ENCODE data around the gene MCTP2. TPM values are rescaled to one million over a fixed set of nuclear protein-coding genes. Genes with fewer than 3 reads are reported as not detected.

MCTP2 gene
- total and polyA plus RNA-seq, 9 of the 15 experiments (the other 6 are each of a cell fraction or from before 2014, with no cell fraction given) = 0.07 TPM; not detected in 8

DNA sequence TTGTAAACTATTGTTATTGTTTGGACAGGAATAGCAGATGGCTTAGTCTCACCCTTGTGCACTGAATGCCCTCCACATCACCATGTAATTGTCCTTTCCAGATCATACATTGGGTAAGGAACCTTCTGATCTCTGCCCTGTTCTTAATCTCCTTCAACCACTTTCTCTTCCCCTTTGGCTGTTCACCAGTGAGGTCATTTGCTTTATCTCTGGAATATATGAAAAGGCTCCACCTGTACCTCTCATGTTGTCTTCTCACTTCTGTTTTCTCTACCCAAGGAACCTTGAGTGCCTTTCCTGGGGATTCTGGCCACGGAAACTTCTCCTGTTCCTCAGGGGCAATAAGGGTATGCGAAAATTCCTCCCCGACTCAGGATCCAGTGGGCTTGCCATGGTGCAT, 28.5 kb downstream of the MCTP2 start:
- no peak for FAIRE-seq
- ChIA-PET POLR2A (no interaction called here), CTCF (ENCODE audit: low intra/inter-chr PET ratio) (no interaction called here)
- Histone ChIP-seq H3K4me3 (no peak overlapping the region), H2AFZ (ENCODE audit: low read depth, low read length) (no peak overlapping the region), H3K27me3 (ENCODE audit: control insufficient read depth in 2 of 2, insufficient read depth in 2 of 2, low read length in 2 of 2) (no peaks in the 10 kb centered on the region), H3K4me2 (ENCODE audit: insufficient read depth, low read length) (no peak overlapping the region), H3K36me3 (ENCODE audit: control insufficient read depth, insufficient read depth, low read length) (no peaks in the 10 kb centered on the region), H3K9me3 (replicated peaks; ENCODE audit: control insufficient read depth, insufficient read depth, low read depth, low read length) (no peaks in the 10 kb centered on the region; the same call in 1 of the 2 replicates), H3K79me2 (ENCODE audit: control insufficient read depth, insufficient read depth, low read length) (no peaks in the 10 kb centered on the region), H3K9ac (ENCODE audit: insufficient read depth in 1 of 2, low read depth in 2 of 2, low read length in 2 of 2) (no peak overlapping the region), H4K20me1 (replicated peaks; ENCODE audit: control insufficient read depth, insufficient read depth, low read length) (no peaks in the 10 kb centered on the region), H3K9me1 (ENCODE audit: control insufficient read depth, insufficient read depth, low read length) (no peaks in the 10 kb centered on the region), H3K4me1 (replicated peaks in 1 of 2; ENCODE audit: control insufficient read depth in 2 of 2, insufficient read depth in 2 of 2, low read length in 2 of 2) (no peaks in the 10 kb centered on the region), H3K27ac (ENCODE audit: extremely low read depth, low read depth, low read length) (no peak overlapping the region)
- TF ChIP-seq SREBF2 (CRISPR knock-in tag; IDR thresholded peaks at IDR 0.05) = no peak
- TF ChIP-seq ZNF407 (IDR thresholded peaks at IDR 0.05; ENCODE audit: low read depth) = no peak
- no peak for TF ChIP-seq U2AF1 (optimal IDR thresholded peaks at IDR 0.05; ENCODE audit: low read depth, low read length)
- no peak for TF ChIP-seq ZBTB49 (CRISPR knock-in tag; IDR thresholded peaks at IDR 0.05; ENCODE audit: borderline replicate concordance)
- TF ChIP-seq MCM5 (IDR thresholded peaks at IDR 0.05; ENCODE audit: low read depth) = no peak
- TF ChIP-seq RBM14 (IDR thresholded peaks at IDR 0.05; ENCODE audit: borderline replicate concordance, insufficient read depth, low read depth, low read length) = no peak
- no peak for TF ChIP-seq NUFIP1 (IDR thresholded peaks at IDR 0.05; ENCODE audit: partially characterized antibody)
- TF ChIP-seq BCOR (IDR thresholded peaks at IDR 0.05) = no peak
- TF ChIP-seq ZNF507 (tag; conservative IDR thresholded peaks at IDR 0.05) = no peak
- TF ChIP-seq, protein P1, sequence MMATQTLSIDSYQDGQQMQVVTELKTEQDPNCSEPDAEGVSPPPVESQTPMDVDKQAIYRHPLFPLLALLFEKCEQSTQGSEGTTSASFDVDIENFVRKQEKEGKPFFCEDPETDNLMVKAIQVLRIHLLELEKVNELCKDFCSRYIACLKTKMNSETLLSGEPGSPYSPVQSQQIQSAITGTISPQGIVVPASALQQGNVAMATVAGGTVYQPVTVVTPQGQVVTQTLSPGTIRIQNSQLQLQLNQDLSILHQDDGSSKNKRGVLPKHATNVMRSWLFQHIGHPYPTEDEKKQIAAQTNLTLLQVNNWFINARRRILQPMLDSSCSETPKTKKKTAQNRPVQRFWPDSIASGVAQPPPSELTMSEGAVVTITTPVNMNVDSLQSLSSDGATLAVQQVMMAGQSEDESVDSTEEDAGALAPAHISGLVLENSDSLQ (IDR thresholded peaks at IDR 0.05) = no peak
- DNase-seq (ENCODE audit: extremely low read depth in 1 of 4, low spot score in 3 of 4) = no peak
- intact Hi-C loops (cut with micrococcal nuclease) (no loop called here), in situ Hi-C loops (cut with MboI) (no loop called here)
- 3% methylated on average over 3 of the region's 3 CpGs for WGBS (ENCODE audit: insufficient coverage, low coverage, missing lambda C conversion rate)
- no peak for ATAC-seq
- BruUV-seq (replicated peaks) = no TSS peak

All from K562 (cell line).